Measurements from ENCODE around the gene RNASE8.

Gene RNASE8

DNA sequence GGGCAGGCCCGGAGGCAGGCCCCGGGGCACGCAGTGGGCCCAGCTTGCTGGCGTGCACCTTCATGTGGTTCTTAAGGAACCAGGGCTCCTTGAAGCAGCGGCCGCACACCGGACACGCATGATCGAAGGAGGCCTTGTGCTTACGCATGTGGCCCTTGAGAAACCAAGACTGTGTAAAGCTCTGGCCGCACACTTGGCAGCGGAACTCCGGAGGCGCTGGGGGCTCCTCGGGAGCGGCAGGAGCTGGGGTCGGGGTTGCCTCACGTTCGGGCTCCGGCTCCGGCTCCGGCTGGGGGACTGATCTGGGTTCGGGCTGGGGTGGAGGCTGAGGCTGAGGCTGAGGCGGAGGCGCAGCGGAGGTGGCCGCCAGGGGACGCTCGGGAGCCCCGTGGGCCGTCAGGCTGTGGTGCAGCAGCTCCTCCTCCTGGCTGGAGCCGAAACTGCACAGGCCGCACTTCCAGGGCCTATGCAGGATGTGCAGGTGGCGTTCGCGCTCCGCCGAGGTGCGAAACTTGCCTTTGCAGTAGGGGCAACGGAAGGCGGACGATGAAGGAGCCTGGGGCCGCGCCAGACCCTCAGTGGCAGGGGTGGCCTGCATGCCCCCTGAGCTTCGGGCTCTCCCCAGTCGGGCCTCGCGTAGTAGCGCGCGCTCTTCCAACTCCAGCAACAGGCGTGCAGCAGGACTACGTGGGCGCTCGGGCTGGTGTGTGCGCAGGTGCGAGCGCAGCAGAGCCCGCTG lies 34.8 kb downstream of the RNASE8 start:
- peak; percentile 82 to 90 for DNase-seq (ENCODE audit: low read depth in 2 of 2)

DNA sequence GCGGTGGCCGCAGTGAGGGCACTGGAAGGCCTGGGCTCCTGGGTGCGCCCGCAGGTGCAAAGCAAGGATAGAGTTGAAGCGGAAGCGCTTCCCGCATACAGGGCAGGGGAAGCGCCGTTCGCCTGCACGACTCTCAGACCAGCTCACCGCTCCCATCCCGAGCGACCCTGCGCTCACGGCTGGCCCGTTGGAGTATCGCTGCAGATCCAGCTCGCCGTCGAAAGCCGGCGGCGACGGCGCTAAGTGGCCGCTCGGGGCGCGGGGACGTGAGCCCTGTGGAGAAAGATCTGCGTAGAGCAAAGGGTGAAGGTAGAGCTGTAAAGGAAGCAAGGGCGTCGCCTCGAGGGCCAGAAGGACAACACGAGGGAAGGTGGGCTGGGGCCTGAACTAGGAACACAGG lies 35.4 kb downstream of the RNASE8 start:
- DNase-seq (ENCODE audit: low read depth in 2 of 2) = no peak

GRCh38 chr14:21093769-21094681 lies 36.4 kb downstream of the RNASE8 start:
- no peak for DNase-seq (ENCODE audit: low read depth in 2 of 2)

DNA sequence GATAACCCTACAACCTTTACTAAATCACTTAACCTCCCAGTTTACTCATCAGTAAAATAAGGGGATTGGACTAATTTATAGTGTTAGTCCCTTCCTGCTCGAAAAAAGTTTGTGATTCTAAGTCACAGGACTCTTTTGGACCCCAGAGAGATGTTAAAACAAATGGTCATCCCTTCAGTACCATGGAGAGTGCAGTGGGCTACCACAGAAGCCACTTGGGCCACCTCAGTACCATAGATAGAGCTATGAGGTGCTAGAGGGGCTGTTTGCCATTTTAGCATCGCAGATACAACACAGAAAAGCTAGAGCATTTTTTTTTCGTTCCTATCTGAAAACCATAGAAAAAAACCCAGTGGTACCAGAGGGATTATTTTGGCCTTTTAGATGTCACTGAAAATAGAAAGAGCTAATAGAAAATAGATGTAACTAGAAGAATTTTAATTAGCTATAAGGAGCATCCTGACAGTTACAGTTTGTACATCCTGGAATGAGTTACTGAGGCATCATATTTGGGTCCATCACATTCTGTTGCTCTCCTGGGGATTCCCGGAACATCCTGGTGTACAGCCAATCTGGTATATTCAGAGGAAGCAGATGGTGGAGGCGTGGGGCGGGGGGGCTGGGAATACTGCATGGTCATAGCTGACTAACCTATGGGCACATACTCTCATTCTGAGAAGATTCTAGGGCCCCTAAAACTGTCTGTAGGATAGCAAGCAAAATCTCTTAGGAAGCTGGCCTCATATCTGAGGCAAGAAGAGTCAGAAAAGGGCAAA lies 38.0 kb downstream of the RNASE8 start:
- no peak for DNase-seq (ENCODE audit: low read depth in 2 of 2)

GRCh38 chr14:21096438-21096837 lies 38.8 kb downstream of the RNASE8 start:
- no peak for DNase-seq (ENCODE audit: low read depth in 2 of 2)

DNA sequence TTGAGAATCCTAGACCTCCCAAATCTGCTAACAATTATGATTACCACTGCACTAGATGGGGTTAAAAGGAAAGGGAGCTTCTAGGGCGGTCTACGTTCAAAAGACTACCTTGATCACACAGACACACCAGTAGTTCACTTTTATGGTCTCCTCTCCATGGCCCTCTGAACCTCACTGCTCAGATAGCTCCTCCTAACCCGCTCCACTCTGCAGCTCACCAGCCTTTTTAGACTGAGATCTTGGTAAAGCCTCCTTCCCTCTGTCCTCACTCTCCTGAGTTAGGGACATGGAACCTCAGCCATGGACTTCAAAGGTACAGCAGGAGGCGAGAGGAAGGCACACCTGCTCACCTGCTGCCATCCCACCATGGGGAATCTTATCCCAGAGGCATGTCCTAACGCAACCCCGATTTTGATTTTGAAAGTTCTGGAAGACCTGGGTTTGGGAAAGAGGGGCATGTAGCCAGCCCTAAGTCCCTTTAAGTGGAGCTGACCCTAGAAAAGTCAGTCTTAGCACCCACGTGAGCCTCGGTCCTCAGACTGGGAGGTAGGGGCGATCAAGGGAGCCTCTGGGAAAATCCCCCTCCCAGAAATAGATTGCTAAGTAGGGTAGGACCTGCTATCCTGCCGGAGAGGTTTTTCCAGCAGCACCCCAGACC lies 39.5 kb downstream of the RNASE8 start:
- DNase-seq (ENCODE audit: low read depth in 2 of 2) = no peak

DNA sequence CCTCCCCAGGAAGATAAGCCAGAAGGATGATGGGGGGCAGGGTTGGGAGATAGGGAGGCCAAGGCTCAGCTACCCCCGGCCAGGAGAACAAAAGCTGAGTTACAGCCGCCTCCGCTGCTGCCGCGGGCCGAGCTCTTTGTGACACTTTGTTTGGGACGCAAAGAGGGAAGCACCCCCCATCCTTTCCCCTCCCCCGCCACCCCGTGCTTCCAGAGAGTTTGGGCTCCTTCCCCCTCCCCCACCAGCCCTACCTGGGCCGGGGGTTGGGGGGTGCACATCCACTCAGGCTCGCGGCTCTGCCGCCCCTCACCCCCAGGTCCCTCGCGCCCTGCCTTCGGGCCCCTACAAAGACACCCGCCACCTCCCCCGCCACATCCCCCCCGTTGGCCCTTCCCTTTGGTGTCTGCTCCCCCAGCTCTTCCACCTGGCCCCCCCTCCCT lies 40.0 kb downstream of the RNASE8 start:
- DNase-seq (ENCODE audit: low read depth in 2 of 2) = no peak

- DNase-seq (ENCODE audit: low read depth in 2 of 2) = no peak
Observed at GRCh38 chr14:21098076-21098891, 40.7 kb downstream of the RNASE8 start, which contains the start of gene ZNF219. ZNF219 (minus strand) TSS chr14:21098655; CDS start chr14:21093591, 5,064 bp downstream.

DNA sequence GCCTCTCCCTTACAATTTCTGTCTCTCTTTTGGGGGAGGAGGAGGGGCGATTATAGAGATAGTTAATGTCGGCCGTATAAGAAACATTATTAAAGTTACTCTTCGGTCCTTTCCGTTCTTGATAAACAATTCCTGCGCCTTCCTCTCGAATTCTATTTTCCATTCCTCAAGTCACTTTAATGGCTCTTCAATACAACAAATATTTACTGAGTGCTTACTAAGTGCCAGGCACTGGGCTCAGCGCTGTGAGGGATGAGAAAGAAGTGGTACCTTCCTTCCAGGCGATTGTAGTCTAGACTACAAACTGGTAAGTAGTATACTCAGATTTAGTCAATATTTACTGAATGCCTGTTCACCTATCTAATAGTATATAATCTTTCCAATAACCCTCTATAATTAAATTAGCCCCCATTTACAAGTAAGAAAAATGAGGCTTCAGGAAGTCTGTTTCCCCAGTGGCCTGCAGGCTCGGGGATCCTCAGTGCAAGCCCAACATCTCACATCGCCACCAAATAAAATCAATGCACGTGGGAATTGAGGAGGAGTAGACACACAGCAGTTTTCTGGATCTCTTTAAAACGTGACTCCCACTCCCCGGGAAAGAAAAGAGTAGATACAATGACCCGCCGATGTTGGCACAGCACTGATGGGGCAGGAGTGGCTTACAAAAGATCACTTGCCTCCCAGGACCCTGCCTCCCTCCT lies 41.4 kb downstream of the RNASE8 start:
- DNase-seq (ENCODE audit: low read depth in 2 of 2) = no peak

GRCh38 chr14:21099596-21099985 lies 42.0 kb downstream of the RNASE8 start:
- DNase-seq (ENCODE audit: low read depth in 2 of 2) = no peak

GRCh38 chr14:21100931-21101330 lies 43.3 kb downstream of the RNASE8 start, which contains the start of gene TMEM253:
TMEM253 (plus strand) TSS chr14:21101066; CDS start chr14:21101344, 278 bp downstream.
- DNase-seq (ENCODE audit: low read depth in 2 of 2) = no peak

DNA sequence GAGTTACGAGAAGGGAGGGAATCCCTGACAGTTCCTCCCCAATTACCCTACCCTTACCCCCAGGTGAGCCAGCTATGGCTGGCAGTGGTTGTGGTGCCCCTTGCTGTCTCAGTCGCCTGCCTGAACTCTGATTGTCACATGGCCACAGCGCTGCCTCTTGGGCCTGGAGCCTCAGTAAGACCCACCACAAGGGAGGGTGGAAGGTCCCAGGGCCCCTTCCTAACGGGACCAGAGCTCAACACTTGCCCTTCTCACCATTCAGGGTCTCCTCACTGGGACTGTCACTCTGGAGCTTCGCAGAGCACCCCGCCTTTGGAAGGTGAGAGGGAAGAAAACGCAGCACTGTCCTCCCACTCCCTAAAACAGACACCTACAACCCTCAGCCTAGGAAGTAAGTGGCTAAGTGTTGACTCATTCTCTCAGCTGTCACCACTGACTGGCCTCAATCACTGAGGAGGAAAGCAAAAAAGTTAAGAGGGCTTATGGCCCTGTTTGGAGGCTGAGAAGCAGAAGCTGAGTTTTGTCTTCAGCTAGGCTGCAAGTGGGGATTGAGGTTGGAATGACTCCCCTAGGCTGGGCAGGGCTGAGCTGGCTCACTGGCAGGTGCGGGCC lies 44.3 kb downstream of the RNASE8 start:
- no peak for DNase-seq (ENCODE audit: low read depth in 2 of 2)

- no peak for DNase-seq (ENCODE audit: low read depth in 2 of 2)
Observed at GRCh38 chr14:21102521-21103410, 45.1 kb downstream of the RNASE8 start.

DNA sequence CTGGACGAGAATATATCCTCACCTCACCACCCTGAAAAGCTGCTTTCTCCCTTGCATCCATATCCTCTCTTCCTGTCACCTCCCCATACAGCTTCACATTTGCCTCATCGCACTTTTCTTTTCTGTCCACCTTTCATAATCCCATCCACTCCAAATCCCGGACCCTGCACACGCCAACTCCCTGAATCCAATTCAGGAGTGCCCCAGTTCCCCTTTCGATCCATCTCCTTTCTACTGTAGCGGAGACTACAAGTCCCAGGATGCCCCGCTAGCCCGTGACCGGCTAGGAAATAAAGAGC lies 45.7 kb downstream of the RNASE8 start:
- DNase-seq (ENCODE audit: low read depth in 2 of 2) = no peak

GRCh38 chr14:21103710-21104447 lies 46.3 kb downstream of the RNASE8 start:
- DNase-seq (ENCODE audit: low read depth in 2 of 2) = peak; percentile 92 to 94

DNA sequence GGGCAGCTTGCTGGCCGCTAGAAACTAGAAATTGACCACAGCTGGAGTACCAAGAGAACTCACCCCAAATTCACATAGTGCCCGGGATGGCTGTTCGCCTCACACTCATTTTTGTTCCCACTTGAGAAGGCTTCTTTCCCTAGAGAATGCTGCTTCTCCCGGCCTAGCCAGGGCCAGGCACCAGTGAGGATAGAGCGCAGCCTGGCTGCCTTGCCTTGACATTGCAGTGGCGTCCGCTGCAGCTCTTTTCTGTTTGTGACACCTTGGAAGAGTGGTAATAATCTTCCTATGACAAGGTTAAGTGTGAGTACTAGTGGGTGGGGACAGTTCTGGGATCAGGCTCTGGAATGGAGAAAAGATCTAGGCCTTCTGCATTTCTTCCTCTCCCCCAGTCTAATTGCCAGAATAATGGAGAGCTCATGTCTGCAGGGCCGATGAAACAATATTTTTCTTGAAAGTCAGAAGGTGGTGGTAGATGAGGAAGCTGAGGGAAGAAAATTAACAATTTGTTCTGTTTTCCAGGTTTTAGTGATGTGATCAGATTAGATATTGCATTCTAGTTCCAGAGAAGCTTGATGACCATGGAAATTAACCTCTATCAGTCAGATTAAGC lies 46.9 kb downstream of the RNASE8 start:
- peak; percentile 49 to 53 for DNase-seq (ENCODE audit: low read depth in 2 of 2)

- DNase-seq (ENCODE audit: low read depth in 2 of 2) = no peak
Observed at GRCh38 chr14:21105095-21105494, 47.5 kb downstream of the RNASE8 start.

DNA sequence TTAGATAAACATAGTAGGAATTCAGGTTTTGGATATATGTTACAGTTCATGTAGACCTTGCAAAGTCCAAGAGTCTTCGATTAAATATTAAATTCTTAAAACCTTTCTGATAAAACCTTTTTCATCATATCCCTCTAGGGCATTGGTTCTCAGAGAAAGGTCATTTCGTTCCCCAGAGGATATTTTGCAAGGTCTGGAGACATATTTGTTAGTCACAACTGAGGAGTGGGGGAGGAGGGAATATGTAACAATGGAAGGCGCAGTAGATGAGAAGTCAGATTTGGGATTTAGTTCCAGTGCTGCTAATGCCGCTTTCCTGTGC lies 48.5 kb downstream of the RNASE8 start:
- no peak for DNase-seq (ENCODE audit: low read depth in 2 of 2)

Data from stimulated activated CD4-positive, alpha-beta T cell treated with anti-CD3 and anti-CD28 coated beads, Interleukin-4, amount 100 ng/mL, for 48 hours (primary cell).